HepG2 (cell line): ENCODE results near the gene CEP250. TPM values are rescaled to one million over a fixed set of nuclear protein-coding genes. Genes with fewer than 3 reads are reported as not detected.

Experiments
- ATF3 ChIP-seq: sonication (generic); formaldehyde crosslinking; IDR thresholded peaks from 2 replicates; pipeline ENCODE4 v1.4.0; 2020; ENCODE audit warnings: missing genetic modification reagents
- ATF4 ChIP-seq, 2 experiments: fragments of 450-650 bp in 1 of 2; sonication (generic) in 1 of 2; formaldehyde crosslinking; IDR thresholded peaks; 2 replicates each; pipeline versions ENCODE4 v1.5.0 to v1.8.0; 2020 to 2022; ENCODE audit warnings: mild to moderate bottlenecking in 1 of 2, missing genetic modification reagents in 1 of 2
- FOSL1 ChIP-seq: sonication (generic); formaldehyde crosslinking; IDR thresholded peaks from 2 replicates; pipeline ENCODE4 v1.9.0; 2021; ENCODE audit warnings: missing genetic modification reagents, borderline replicate concordance
- FOXK1 ChIP-seq: sonication (generic); formaldehyde crosslinking; IDR thresholded peaks from 2 replicates; pipeline ENCODE4 v1.4.0; 2020; ENCODE audit warnings: low read depth, missing genetic modification reagents, borderline replicate concordance
- MXD4 ChIP-seq: IDR thresholded peaks from 2 replicates; pipeline ENCODE4 v1.6.1; 2016; ENCODE audit warnings: mild to moderate bottlenecking, missing biosample characterization, missing genetic modification reagents
- NCOR1 ChIP-seq: fragments of 200-600 bp; sonication (generic); IDR thresholded peaks from 2 replicates; pipeline ENCODE4 v1.7.0; 2017; ENCODE audit warnings: antibody characterized with exemption, low read length, borderline replicate concordance
- ZNF256 ChIP-seq: sonication (generic); formaldehyde crosslinking; conservative IDR thresholded peaks from 2 replicates; pipeline ENCODE4 v1.4.0; 2020; ENCODE audit warnings: missing genetic modification reagents
- ZNF407 ChIP-seq: sonication (generic); formaldehyde crosslinking; IDR thresholded peaks from one replicate; pipeline ENCODE4 v1.5.1; 2020; ENCODE audit warnings: mild to moderate bottlenecking, missing genetic modification reagents; ENCODE audit errors: not compliant biosample characterization
- ZNF432 ChIP-seq: sonication (generic); formaldehyde crosslinking; IDR thresholded peaks from 2 replicates; pipeline ENCODE4 v1.5.0; 2020; ENCODE audit warnings: missing genetic modification reagents, mild to moderate bottlenecking, borderline replicate concordance
- ZNF543 ChIP-seq: sonication (generic); formaldehyde crosslinking; IDR thresholded peaks from 2 replicates; pipeline ENCODE4 v1.4.0; 2020; ENCODE audit warnings: mild to moderate bottlenecking, missing genetic modification reagents
- ZNF672 ChIP-seq: sonication (generic); formaldehyde crosslinking; IDR thresholded peaks from 2 replicates; pipeline ENCODE4 v1.8.1; 2022; ENCODE audit warnings: missing genetic modification reagents
- polyA plus RNA-seq, 8 experiments: library from polyadenylated mRNA; depleted of rRNA in 3 of 8; stranded (reverse) in 7 of 8; unstranded in 1 of 8; fragments of >200 nt; fragmentation: Illumina TruSeq in 4 of 8; extraction: Trizol in 4 of 8; gene quantifications; 2 replicates each; pipeline versions ENCODE4 v1.2.1 to v1.2.3, GENCODE V29; 2011 to 2016; ENCODE audit warnings: low read depth in 4 of 8, missing spikeins in 1 of 8, mixed read lengths in 1 of 8; ENCODE audit not compliant: insufficient read depth in 1 of 8
- total RNA-seq, 5 experiments: library from RNA; depleted of rRNA; stranded (reverse); fragments of >200 nt; fragmentation: Illumina TruSeq; extraction: Trizol; gene quantifications; 2 replicates each; pipeline ENCODE4 v1.2.3, GENCODE V29; 2016; ENCODE audit warnings: low read depth in 1 of 5

The CEP250 gene
- total and polyA plus RNA-seq, 2 of the 13 experiments (the other 11 are each of a cell fraction or from before 2014, with no cell fraction given): 28.8 to 55.3 TPM

GRCh38 chr20:35541783-35542662 is 86.6 kb downstream of the CEP250 start, which contains the start of gene ERGIC3 (continued):
- TF ChIP-seq ZNF543 (peak; percentile 63), ZNF432 (CRISPR knock-in tag) (no peak), FOSL1 (CRISPR knock-in tag) (no peak), ATF4 (CRISPR knock-in tag; IDR thresholded peaks at IDR 0.05) (0 out of 4 replicates have a peak, but pooled peaks of 1 of the 2 experiments have one; percentile 52), ATF3 (CRISPR knock-in tag) (0 out of 2 replicates have a peak, but pooled peaks have one; percentile 64), NCOR1 (peak; percentile 44; the same call in 1 of the 2 replicates), ZNF256 (CRISPR knock-in tag) (no peak), FOXK1 (CRISPR knock-in tag) (peak; percentile 78; the same call in 1 of the 2 replicates), ZNF672 (CRISPR knock-in tag) (no peak), MXD4 (CRISPR knock-in tag) (peak; percentile 84), ZNF407 (peak; percentile 96)
